ENCODE data around the gene EGR4. TPM values are rescaled to one million over a fixed set of nuclear protein-coding genes. Genes with fewer than 3 reads are reported as not detected.

The EGR4 gene
- total RNA-seq, 1 donor from 2014 or later = not detected

- peak overlapping the region; percentile 69 for H3K4me3 ChIP-seq
- H3K9me3 ChIP-seq = no peaks in the 10 kb centered on the region
- H3K27ac ChIP-seq = no peak overlapping the region
- TF ChIP-seq CTCF (IDR thresholded peaks at IDR 0.05) = no peak
- H3K36me3 ChIP-seq = no peaks in the 10 kb centered on the region
- H3K4me1 ChIP-seq = peaks cover 8% of the 10 kb centered on the region
- intact Hi-C loops (cut with DNase I) = no loop called here
- peaks cover 36% of the 10 kb centered on the region for H3K27me3 ChIP-seq (ENCODE audit: low read depth)
- DNase-seq (peak; percentile 47), ATAC-seq (peak; percentile 31)
Observed at GRCh38 chr2:73283545-73284295, 9.6 kb downstream of the EGR4 start.

GRCh38 chr2:73282924-73283544 lies 10.3 kb downstream of the EGR4 start:
- Histone ChIP-seq H3K9me3 (no peaks in the 10 kb centered on the region), H3K36me3 (no peaks in the 10 kb centered on the region), H3K27ac (no peak overlapping the region), H3K27me3 (ENCODE audit: low read depth) (peaks cover 29% of the 10 kb centered on the region), H3K4me1 (peaks cover 8% of the 10 kb centered on the region), H3K4me3 (peak overlapping the region; percentile 69)
- TF ChIP-seq CTCF (IDR thresholded peaks at IDR 0.05) = no peak
- ATAC-seq = no peak
- no peak for DNase-seq
- intact Hi-C loops (cut with DNase I) = no loop called here

GRCh38 chr2:73281244-73281643 lies 12.1 kb downstream of the EGR4 start:
- H3K27ac ChIP-seq = no peak overlapping the region
- H3K4me1 ChIP-seq = peaks cover 8% of the 10 kb centered on the region
- ATAC-seq = no peak
- no peak for DNase-seq
- intact Hi-C loops (cut with DNase I) = no loop called here
- no peak for TF ChIP-seq CTCF (IDR thresholded peaks at IDR 0.05)
- peaks cover 18% of the 10 kb centered on the region for H3K27me3 ChIP-seq (ENCODE audit: low read depth)
- H3K36me3 ChIP-seq = no peaks in the 10 kb centered on the region
- no peak overlapping the region for H3K4me3 ChIP-seq
- no peaks in the 10 kb centered on the region for H3K9me3 ChIP-seq

- ATAC-seq = no peak
- no peak for DNase-seq
Observed at GRCh38 chr2:73279852-73280251, 13.5 kb downstream of the EGR4 start.

GRCh38 chr2:73272270-73272669 lies 21.1 kb downstream of the EGR4 start:
- Histone ChIP-seq H3K36me3 (no peaks in the 10 kb centered on the region), H3K4me3 (no peak overlapping the region), H3K4me1 (no peaks in the 10 kb centered on the region), H3K27ac (no peak overlapping the region), H3K27me3 (ENCODE audit: low read depth) (peaks cover 19% of the 10 kb centered on the region), H3K9me3 (no peaks in the 10 kb centered on the region)
- intact Hi-C loops (cut with DNase I) = no loop called here
- ATAC-seq = no peak
- no peak for DNase-seq
- no peak for TF ChIP-seq CTCF (IDR thresholded peaks at IDR 0.05)

More at GRCh38 chr2:73279852-73280251, 13.5 kb downstream of the EGR4 start:
- intact Hi-C loops (cut with DNase I) = no loop called here
- H3K4me1 ChIP-seq = peaks cover 5% of the 10 kb centered on the region
- no peaks in the 10 kb centered on the region for H3K9me3 ChIP-seq
- H3K27ac ChIP-seq = no peak overlapping the region
- peaks cover 10% of the 10 kb centered on the region for H3K27me3 ChIP-seq (ENCODE audit: low read depth)
- H3K4me3 ChIP-seq = no peak overlapping the region
- no peak for TF ChIP-seq CTCF (IDR thresholded peaks at IDR 0.05)
- H3K36me3 ChIP-seq = no peaks in the 10 kb centered on the region
